HG03135 (cell line): Measurements from ENCODE around the gene MYH7.
"Not testable (repeated sequence)": the region's sequence is repeated elsewhere in the genome, so short reads cannot be mapped to it uniquely, and the experiment has no call there.

Source experiments
- ATAC-seq: cut with Tn5 transposase; IDR thresholded peaks from one replicate; pipeline ENCODE4 v1.9.1; 2021; ENCODE audit warnings: mild to moderate bottlenecking, moderate library complexity; ENCODE audit not compliant: unreplicated experiment

The MYH7 gene

DNA sequence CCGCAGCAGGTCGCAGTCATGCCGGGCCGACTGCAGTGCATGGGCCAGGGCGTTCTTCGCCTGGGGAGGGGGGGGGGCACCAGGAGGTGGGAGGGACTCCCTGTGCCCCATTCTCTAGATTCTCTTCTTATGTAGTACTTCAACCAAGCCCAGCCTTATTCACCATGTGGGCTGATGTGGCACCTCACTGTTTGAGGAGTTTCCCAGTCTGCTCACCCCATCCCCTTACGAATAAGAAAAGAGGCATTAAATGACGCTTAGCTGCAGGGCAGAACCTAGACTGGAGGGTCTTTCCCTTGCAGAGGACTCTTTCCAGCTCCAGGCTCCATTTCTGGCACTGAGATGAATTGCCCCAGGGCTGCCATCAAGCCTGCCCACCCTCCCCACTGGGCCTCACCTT lies 46.5 kb downstream of the MYH7 start:
- no peak for ATAC-seq

DNA sequence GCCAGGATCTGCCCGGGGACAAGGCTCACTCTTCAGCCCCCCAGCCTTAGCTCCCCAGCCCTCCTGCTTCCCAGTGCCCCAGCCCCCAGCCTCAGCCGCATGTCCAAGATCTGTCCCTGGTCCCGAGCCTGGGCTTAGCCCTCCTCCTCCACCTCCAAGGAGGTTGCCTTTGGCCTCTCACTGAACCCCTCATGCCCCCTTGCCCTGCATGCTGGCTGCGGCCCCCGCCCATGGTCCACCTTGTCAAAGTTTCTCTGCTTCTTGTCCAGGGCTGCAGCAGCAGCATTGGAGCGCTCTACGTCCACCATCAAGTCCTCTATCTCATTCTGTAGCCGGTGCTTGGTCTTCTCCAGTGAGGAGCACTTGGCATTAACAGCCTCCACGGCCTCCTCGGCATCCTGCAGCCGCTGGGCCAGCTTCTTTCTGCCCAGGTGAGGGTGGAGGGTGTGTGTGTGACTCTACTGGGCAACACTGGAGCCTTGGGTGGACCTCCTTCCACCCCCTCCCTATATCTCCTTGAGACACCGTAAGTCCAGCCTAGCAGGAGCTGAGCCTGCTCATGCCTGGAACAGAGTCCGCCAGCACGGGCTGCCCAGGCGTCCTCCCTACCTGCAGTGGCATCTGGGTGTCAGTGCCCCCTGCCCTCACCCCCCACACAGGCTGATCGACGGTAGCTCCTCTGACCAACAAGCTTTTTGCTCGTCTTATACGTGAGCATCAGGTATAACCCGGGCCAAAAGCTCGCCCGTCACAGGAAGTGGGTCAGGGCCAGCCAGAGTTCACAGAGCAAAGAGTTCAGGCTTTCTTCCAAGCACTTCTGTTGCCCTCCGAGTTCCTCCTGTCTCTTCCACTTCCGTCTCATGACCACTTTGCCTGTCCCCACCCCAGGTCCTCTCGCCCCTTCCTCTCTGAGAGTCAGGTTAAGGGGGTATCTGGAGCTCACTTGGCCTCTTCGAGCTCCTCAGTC lies 47.3 kb downstream of the MYH7 start:
- no peak for ATAC-seq

DNA sequence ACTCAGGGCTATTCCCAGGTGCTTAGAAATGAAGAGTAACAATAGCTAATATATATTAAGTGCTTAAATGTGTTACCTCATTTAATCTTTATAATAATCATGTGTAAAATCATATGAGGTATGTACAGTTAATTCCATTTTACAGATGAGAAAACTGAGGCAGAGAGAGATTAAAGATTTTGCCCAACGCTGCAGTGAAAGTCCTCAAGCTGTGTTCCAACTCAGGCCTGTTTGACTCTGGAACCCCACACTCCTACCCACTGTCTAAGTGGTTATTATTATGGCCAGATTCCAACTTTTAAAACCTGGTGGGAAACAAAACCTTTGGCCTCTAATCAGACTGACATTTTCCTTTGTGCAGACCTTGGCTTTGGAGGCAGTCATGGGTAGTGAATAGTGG lies 48.5 kb downstream of the MYH7 start:
- no peak for ATAC-seq

DNA sequence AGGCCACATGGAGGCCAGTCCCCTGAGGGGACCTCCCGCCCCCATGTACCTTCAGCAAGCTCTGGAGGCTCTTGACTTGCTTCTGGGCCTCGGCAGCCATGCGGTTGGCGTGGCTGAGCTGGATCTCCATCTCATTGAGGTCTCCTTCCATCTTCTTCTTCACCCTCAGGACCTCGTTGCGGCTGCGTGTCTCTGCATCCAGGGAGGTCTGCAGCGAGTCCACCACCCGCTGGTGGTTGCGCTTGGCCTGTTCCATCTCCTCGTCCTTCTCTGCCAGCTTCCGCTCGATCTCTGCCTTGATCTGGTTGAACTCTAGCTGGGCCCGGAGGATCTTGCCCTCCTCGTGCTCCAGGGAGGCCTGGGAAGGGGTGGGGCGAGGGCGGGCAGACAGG lies 49.2 kb downstream of the MYH7 start:
- ATAC-seq, result not testable (repeated sequence)

DNA sequence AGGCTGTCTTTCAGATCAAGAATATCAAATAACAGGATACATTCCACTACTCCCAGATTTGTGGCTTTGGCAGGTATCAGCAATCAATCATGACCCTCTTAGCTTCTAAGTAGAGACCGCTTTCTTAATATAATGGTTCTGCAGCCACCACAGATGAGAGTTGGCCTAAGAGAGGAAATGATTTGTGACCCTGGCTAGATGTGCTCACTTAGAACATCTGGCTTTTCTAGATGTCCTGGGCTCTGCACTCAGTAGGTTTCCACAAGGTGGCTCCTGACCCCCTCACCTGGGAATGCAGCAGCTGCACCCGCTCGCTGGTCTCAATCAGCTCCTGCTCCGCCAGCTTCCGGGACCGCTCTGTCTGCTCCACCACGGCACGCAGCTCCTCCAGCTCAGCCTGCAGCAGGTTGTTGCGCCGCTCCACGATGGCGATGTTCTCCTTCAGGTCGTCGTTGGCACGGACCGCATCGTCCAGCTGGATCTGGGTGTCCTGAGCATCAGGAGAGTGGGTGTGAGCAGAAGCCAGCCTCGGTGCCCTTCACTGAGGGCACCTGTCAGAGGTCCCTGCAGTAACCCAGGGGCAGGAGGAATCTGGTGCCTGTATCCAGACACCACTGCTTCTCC lies 49.7 kb downstream of the MYH7 start:
- ATAC-seq, result no peak

DNA sequence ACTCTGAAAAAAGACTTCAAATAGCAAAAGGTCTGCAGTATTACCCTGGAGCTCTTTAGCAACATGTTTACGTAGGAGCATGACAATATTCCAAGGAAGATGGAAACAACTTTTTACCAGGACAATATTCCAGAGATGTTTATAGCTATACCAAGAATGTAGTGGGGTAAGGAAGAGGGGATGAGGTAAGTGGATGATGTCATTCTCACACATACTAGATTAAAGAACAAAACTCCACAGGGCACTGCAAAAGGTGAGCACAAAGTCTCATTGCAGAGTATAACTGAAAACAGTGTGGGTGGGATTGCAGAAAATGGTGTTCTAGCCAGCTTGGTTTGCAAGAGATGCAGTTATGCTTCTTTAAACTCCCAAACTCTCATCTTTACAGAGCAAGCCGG lies 50.2 kb downstream of the MYH7 start:
- ATAC-seq, result no peak

DNA sequence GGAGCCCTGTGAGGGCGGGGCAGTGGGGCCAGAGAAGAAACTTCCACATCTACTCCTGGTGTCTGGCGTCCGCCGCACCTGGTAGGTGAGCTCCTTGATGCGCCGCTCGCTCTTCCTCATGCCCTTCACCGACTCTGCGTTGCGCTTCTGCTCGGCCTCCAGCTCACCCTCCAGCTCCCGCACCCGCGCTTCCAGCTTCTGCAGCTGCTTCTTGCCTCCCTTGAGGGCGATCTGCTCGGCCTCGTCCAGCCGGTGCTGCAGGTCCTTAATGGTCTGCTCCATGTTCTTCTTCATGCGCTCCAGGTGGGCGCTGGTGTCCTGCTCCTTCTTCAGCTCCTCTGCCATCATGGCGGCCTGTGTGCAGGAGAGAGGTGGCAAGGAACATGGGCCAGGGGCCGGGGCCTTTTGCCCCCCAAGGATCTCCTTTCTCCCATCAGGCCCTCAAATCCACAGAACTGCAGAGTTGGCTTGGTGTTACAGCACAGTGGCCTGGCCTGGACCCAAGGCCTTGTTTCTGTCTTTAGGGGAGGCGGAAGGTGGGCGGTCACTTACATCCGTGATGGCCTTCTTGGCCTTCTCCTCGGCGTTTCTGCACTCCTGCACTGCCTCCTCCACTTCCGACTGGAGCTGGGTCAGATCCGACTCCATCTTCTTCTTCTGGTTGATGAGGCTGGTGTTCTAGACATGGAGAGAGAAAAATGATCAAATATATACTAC lies 50.9 kb downstream of the MYH7 start:
- no peak for ATAC-seq

DNA sequence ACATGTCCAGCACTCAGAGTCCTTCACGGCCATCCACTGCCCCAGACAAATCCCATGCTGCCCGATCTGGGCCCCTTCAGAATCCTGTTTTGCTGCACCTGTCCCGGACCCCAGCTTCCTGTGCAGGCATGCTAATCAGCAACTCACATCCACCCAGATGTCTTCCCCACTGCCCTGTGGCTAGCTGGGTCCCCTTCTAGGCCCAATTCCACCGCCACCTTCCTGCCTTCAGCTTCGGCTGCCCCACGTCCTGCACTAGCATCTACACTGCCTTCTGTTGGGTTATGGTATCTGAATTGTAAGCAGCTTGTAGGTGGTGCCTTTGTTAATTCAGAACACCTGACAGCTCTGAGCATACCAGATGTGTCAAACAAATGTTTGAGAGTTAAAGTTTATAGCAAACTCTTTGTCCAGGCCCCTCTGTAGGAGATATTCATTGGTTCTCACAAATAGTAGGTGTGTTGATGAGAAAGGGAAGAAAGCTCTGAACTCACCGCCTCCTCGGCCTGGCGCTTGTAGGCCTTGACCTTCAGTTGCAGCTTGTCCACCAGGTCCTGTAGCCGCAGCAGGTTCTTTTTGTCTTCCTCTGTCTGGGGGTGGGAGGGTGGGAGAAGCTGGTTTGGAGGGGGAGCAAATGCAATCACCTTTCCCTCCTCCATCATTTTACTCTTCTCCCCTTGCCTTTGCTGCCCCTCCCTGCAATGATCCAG lies 52.6 kb downstream of the MYH7 start:
- no peak for ATAC-seq

DNA sequence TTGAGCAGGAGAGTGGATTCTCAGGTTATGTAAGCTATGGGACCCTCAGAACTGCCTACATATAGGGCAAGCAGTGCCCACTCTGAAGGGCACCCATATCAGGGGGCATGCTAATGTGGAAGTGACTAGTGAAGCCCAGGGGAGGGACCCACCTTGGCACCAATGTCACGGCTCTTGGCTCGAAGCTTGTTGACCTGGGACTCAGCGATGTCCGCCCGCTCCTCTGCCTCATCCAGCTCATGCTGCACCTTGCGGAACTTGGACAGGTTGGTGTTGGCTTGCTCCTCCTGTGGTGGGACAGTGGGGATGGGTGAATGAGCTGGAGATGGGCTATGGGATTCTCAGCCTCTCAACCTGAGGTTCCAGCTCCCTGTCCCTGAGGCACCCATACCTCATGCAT lies 53.2 kb downstream of the MYH7 start:
- ATAC-seq, result no peak

DNA sequence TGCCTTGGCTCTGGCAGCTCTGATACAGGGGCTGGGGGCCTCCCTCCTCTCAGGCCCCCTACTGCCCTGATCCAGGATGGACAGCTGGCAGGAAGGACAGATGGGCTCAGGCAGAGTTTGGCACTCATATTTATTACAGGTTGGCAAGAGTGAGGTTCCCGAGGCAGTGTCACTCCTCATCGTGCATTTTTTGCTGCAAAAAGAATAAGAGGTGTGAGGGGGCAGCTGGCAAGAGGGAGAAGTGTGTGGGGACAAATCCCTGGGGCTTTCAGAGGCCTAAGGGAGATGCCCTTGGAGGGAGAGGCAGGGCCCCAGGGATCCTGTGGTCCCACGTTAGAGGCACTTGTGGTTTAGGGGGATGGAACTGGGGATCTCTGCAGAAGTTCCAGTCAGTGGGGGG lies 53.6 kb downstream of the MYH7 start:
- ATAC-seq, result no peak

DNA sequence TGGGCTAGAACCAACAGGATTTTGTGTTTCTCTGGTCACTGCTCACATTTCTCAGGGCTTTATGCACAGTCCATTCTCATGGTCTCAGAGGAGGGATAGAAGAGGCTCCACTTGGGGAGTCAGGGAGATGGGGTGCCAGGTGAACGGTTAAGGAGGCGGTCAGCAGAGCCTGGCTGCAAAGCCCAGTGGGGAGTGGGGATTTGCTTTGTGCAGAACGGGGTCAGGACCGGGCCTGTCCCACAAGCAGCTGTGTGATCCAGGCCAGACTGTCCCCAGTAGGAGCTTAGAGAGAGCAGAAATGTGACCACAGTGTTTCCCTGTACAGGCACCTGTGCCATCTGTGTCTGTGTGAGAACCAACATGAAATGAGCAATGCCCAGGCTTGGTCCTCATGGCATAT lies 54.5 kb downstream of the MYH7 start:
- no peak for ATAC-seq

DNA sequence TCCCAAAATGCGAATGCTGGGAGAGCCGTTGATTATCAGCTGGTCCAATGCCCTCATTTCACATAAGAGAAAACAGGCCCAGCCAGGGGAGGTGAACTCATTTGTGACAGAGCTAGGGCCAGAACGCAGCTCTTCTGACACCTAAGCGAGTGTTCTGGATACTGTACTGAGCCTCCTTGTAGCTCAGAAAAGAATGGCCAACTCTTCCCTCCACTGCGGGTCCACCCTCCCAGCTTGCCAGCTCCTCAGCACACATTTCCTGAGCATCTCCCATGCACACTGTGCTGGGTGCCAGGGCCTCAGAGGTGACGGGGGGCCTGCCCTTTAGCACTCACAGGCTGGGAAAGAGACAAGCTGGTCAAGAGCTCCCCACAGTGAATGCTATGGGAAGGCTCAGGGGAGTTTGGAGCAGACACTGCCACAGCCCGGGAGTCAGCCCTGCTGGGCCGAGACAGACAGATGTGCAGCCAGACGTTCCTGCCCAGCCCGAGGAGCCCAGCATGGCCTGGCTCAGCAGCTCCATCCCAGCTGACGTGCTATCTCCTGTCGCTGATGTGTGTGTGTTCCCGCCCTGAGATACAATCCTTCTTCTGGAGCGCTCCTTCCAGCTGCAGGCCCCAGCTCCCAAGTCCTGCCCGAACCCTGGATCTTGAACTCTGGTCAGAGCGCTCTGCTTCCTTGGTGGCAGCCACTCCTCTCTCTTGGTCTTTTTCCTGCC lies 55.1 kb downstream of the MYH7 start:
- ATAC-seq, result no peak

DNA sequence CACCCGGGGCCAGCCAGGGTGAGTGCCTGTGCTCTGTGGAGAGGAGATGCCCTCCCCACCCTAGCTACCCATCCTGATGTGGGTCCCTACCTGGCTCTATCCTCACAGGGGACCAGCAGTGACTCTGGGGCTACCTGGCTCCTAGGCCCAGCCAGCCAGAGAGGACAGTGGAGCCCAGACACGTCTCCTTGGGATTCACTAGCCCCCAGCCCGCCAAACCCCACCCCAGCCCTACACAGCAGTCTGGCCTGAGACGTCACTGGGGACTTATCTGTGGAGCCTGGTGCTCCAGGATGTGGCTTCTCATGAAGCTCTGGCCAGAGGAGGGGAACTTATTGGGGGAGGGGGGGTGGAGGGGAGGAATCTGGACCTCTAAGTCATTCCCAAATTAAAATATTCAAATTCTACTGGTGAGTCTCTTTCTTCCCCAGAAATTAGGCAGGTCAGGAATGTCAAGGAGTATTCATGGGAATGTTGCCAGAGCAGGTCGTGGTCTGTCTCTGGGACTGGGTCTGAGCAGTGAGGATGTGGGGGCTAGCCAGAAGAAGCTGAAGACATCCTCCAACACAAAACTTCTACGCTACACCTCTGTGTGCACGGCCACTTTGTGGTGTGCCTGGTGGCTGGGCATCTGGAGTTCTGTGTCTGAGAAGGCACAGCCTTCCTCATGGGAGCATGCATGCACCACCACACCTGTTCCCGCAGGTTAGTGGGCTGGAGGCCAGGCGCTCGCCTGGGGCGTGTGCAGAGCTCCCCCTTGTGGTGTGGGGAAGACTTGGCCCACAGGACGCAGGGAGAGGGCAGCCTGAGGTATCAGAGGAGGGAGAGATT lies 55.9 kb downstream of the MYH7 start:
- ATAC-seq, result no peak

DNA sequence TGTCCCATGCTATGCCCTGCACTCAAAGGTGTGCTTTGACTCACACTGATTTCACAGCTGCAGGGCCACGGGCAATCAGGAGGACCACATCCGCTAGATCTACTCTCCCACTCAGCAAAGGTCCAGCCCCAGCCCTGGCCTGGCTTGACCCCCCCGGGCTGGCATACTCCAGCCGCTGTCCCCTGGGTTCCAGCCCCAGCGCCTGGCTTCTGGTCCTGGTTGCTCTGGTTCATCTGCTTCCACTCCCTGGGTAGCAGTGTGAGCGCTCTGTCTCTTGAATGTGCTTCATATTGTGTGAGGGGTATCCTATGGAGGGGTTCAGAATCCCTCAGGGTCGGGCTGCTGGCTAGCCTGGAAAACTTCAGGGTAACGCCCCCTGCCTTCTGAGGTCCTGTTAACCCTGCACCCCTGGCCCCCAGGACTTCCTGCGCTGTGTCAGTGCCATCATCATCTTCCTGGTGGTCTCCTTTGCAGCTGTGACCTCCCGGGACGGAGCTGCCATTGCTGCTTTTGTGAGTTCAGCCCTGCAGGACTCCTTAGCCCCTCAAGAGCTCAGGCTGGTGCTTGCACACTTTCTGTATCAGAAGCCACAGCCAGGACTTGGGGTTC lies 56.7 kb downstream of the MYH7 start:
- ATAC-seq, result no peak

DNA sequence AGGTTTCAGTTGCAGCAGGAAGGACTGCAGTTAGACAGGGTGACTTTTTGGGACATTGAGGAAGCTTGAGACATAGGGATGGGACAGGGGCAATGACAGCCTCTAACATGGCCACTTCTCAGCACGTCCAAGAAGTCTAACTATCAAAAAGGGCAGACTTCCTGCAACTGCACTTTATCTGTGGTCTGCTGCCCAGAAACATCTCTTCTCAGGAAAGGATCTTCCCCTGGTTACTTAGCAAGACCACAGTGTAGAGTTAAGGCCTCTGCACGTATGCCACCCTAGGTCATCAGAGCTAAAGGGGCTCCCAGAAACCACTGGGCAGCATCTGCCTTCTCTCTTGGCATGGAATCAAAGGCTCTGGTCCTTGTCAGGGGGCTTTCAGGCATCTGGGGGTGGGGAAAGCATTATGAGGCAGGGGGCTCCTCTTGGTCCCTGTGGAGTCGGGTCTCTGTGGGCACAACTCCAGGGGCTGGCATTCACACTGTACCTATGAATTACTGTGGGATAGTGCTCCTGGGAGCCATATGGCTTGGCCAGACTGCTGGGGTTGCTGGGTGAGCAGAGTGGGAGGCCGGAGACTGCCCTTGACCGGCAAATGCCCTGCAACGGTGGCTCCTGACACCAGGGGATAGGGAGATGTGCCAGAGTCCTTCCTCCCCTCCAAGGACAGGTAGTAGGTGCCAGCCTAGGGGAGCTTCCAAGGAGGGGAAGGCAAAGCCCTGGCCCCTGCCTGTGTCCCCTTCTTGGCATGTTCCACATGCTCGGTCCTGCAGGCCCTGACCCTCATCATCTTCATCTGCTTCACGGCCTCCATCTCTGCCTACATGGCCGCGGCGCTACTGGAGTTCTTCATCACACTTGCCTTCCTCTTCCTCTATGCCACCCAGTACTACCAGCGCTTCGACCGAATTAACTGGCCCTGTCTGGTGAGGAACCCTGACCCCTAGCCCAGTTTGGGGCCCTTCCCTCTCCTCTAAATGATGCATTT lies 57.6 kb downstream of the MYH7 start:
- no peak for ATAC-seq

DNA sequence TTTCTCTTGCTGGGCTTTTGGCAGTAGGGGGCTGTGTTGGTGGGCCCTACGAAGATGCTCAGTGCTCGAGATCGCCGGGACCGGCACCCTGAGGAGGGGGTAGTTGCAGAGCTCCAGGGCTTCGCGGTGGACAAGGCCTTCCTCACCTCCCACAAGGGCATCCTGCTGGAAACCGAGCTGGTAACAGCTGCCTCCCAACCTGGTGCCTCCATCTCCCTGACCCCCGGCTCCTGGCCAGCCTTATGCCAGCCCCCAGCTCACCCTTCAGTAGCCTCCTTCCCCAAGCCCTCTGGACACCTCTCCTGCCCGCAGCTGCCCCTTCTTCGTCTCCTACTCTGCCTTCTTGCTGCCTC lies 58.3 kb downstream of the MYH7 start:
- ATAC-seq, result no peak

DNA sequence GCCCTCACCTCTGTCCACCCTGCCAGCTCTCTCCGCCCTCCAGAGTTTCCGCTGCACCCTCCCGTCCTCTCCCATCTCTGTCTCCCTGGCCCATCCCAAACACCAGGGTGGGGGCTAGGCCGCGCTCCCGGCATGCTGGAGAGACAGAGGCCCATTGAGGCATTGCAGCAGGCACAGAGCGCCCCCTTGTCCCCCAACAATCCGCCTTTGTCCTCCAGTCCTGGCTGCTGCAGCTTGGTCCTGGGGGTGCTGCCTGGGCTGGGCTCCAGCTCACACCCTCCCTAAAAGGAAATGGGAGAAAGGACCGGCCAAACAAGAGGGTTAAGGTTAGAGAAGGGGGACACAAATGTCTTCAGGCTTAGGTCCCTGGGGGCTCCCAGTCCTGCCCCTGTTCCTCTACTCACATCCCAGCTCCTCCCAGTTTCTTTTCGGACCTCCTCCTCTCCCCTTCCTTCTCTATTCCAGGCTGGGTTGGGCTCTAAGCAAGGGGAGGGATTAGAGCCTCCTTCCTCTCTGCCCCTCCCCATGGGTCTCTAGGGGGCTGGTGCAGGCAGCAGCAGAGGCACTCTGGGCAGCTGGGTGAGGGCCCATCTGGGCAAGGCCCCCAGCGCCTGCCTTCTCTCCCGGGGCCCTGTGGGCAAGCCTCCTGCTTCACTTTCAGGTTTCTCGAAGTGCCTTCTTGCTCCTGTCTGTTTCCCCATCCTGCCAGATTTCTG lies 58.8 kb downstream of the MYH7 start, which contains the start of gene CMTM5:
Gene CMTM5, plus strand, starts transcription at position 565 of the 716 bp plus-strand sequence. CDS start 206 bp downstream, outside the sequence.
- no peak for ATAC-seq
